HepG2 (cell line): Measurements from ENCODE around the gene RNPEPL1. TPM values are rescaled to one million over a fixed set of nuclear protein-coding genes. Genes with fewer than 3 reads are reported as not detected.
A peak's percentile ranks its signal among the peaks of the same experiment; 100 is the strongest.

Experiments used
- CAMTA2 ChIP-seq: sonication (generic); formaldehyde crosslinking; IDR thresholded peaks from 2 replicates; pipeline ENCODE4 v1.4.0; 2020; ENCODE audit warnings: mild to moderate bottlenecking, missing genetic modification reagents, borderline replicate concordance
- GATAD2A ChIP-seq: IDR thresholded peaks from 2 replicates; pipeline ENCODE4 v1.6.1; 2016
- NR2F1 ChIP-seq, 2 experiments: fragments of 450-650 bp in 1 of 2; formaldehyde crosslinking in 1 of 2; IDR thresholded peaks; 2 replicates each; pipeline versions ENCODE4 v1.5.0 to v1.6.1; 2016 to 2020; ENCODE audit warnings: mild to moderate bottlenecking in 1 of 2, missing compliant biosample characterization in 1 of 2, missing genetic modification reagents in 1 of 2, moderate library complexity in 1 of 2
- ZFX ChIP-seq: sonication (generic); formaldehyde crosslinking; IDR thresholded peaks from 2 replicates; pipeline ENCODE4 v1.4.0; 2020; ENCODE audit warnings: mild to moderate bottlenecking, low read depth, missing genetic modification reagents, moderate library complexity
- ZNF234 ChIP-seq: sonication (generic); formaldehyde crosslinking; conservative IDR thresholded peaks from 2 replicates; pipeline ENCODE4 v1.5.1; 2020; ENCODE audit warnings: mild to moderate bottlenecking, missing genetic modification reagents
- ZNF274 ChIP-seq: sonication (generic); formaldehyde crosslinking; IDR thresholded peaks from 2 replicates; pipeline ENCODE4 v1.5.1; 2020; ENCODE audit warnings: mild to moderate bottlenecking, missing genetic modification reagents
- ZNF350 ChIP-seq: sonication (generic); formaldehyde crosslinking; IDR thresholded peaks from 2 replicates; pipeline ENCODE4 v1.4.0; 2020; ENCODE audit warnings: mild to moderate bottlenecking, low read depth, missing genetic modification reagents, borderline replicate concordance
- ZNF383 ChIP-seq: sonication (generic); formaldehyde crosslinking; IDR thresholded peaks from 2 replicates; pipeline ENCODE4 v1.4.0; 2020; ENCODE audit warnings: missing genetic modification reagents, mild to moderate bottlenecking, borderline replicate concordance
- ZNF567 ChIP-seq: sonication (generic); formaldehyde crosslinking; IDR thresholded peaks from 2 replicates; pipeline ENCODE4 v1.8.1; 2023; ENCODE audit warnings: mild to moderate bottlenecking, missing genetic modification reagents, borderline replicate concordance
- ZNF619 ChIP-seq: sonication (generic); formaldehyde crosslinking; IDR thresholded peaks from 2 replicates; pipeline ENCODE4 v1.4.0; 2020; ENCODE audit warnings: mild to moderate bottlenecking, missing genetic modification reagents
- polyA plus RNA-seq, 8 experiments: library from polyadenylated mRNA; depleted of rRNA in 3 of 8; stranded (reverse) in 7 of 8; unstranded in 1 of 8; fragments of >200 nt; fragmentation: Illumina TruSeq in 4 of 8; extraction: Trizol in 4 of 8; gene quantifications; 2 replicates each; pipeline versions ENCODE4 v1.2.1 to v1.2.3, GENCODE V29; 2011 to 2016; ENCODE audit warnings: low read depth in 4 of 8, missing spikeins in 1 of 8, mixed read lengths in 1 of 8; ENCODE audit not compliant: insufficient read depth in 1 of 8
- total RNA-seq, 5 experiments: library from RNA; depleted of rRNA; stranded (reverse); fragments of >200 nt; fragmentation: Illumina TruSeq; extraction: Trizol; gene quantifications; 2 replicates each; pipeline ENCODE4 v1.2.3, GENCODE V29; 2016; ENCODE audit warnings: low read depth in 1 of 5
- TF ChIP-seq, protein P1 (sequence below): sonication (generic); formaldehyde crosslinking; IDR thresholded peaks from 2 replicates; pipeline ENCODE4 v1.4.0; 2020; ENCODE audit warnings: missing genetic modification reagents
- TF ChIP-seq, protein P2 (sequence below): sonication (generic); formaldehyde crosslinking; IDR thresholded peaks from 2 replicates; pipeline ENCODE4 v1.5.0; 2020; ENCODE audit warnings: missing genetic modification reagents, mild to moderate bottlenecking, borderline replicate concordance
- TF ChIP-seq, protein P3 (sequence below): sonication (generic); formaldehyde crosslinking; IDR thresholded peaks from 2 replicates; pipeline ENCODE4 v1.4.0; 2020; ENCODE audit warnings: mild to moderate bottlenecking, missing genetic modification reagents, borderline replicate concordance
- TF ChIP-seq, protein P4 (sequence below): IDR thresholded peaks from 2 replicates; pipeline ENCODE4 v1.6.1; 2016; ENCODE audit warnings: mild to moderate bottlenecking
- TF ChIP-seq, protein P5 (sequence below), 2 experiments: fragments of 450-650 bp in 1 of 2; sonication (generic) in 1 of 2; formaldehyde crosslinking; IDR thresholded peaks; 2 replicates each; pipeline versions ENCODE4 v1.5.0 to v1.8.0; 2020 to 2022; ENCODE audit warnings: mild to moderate bottlenecking in 1 of 2, missing genetic modification reagents in 1 of 2
- TF ChIP-seq, protein P6 (sequence below): sonication (generic); formaldehyde crosslinking; IDR thresholded peaks from 2 replicates; pipeline ENCODE4 v1.8.0; 2022; ENCODE audit warnings: mild to moderate bottlenecking, missing genetic modification reagents
- TF ChIP-seq, protein P7 (sequence below): sonication (generic); formaldehyde crosslinking; IDR thresholded peaks from 2 replicates; pipeline ENCODE4 v1.8.0; 2022; ENCODE audit warnings: missing genetic modification reagents, low read depth, mild to moderate bottlenecking, borderline replicate concordance

Gene RNPEPL1
- total and polyA plus RNA-seq, 2 of the 13 experiments (the other 11 are each of a cell fraction or from before 2014, with no cell fraction given), result 13.0 to 18.0 TPM

DNA sequence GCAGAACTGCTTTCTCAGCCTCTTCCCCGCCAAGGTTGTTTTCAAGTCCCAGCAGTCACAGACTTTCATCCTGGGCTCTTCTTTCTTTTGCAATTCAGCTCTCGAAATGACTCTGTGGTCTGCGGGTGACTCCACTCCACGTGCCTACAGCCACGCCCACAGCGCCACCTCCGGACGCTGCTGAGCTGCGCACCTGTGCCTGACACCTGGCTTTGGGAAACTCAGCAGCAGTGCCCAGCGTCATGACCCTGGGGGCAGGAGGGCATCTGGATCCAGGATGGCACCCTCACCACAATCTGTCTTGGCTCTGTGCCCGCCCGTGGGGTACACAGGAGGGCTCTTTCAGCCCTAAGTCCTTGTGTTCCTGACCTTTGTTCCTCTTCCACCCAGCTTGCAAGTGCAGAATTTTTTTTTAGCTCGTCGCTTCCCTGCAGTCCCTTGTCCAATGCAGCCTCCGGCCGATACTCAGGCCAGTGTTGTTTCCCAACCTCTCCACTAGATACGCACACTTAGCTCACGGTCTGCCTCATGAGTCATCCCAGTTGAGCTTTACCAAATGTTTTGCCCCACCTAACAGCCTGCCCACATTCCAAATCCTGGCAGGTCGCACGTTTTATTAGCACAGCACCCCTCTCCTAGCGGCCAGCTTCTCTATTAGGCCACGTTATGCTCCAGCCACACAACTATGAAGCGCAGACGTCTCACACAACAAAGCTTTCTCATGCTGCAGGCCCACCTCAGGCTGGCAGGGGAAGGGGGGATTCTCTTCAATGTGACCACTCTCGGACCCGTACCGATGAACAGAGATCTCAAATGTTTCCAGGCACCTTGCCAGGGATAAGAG lies 11.7 kb downstream of the RNPEPL1 start (continued):
- TF ChIP-seq, protein P1, sequence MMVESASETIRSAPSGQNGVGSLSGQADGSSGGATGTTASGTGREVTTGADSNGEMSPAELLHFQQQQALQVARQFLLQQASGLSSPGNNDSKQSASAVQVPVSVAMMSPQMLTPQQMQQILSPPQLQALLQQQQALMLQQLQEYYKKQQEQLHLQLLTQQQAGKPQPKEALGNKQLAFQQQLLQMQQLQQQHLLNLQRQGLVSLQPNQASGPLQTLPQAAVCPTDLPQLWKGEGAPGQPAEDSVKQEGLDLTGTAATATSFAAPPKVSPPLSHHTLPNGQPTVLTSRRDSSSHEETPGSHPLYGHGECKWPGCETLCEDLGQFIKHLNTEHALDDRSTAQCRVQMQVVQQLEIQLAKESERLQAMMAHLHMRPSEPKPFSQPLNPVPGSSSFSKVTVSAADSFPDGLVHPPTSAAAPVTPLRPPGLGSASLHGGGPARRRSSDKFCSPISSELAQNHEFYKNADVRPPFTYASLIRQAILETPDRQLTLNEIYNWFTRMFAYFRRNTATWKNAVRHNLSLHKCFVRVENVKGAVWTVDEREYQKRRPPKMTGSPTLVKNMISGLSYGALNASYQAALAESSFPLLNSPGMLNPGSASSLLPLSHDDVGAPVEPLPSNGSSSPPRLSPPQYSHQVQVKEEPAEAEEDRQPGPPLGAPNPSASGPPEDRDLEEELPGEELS (CRISPR knock-in tag), result peak; percentile 61
- TF ChIP-seq, protein P2, sequence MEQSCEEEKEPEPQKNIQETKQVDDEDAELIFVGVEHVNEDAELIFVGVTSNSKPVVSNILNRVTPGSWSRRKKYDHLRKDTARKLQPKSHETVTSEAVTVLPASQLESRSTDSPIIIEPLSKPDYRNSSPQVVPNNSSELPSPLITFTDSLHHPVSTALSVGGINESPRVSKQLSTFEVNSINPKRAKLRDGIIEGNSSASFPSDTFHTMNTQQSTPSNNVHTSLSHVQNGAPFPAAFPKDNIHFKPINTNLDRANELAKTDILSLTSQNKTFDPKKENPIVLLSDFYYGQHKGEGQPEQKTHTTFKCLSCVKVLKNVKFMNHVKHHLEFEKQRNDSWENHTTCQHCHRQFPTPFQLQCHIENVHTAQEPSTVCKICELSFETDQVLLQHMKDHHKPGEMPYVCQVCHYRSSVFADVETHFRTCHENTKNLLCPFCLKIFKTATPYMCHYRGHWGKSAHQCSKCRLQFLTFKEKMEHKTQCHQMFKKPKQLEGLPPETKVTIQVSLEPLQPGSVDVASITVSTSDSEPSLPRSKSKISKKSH, result peak; percentile 80; the same call in 1 of the 2 replicates
- TF ChIP-seq CAMTA2 (CRISPR knock-in tag) (no peak; the same call in 1 of the 2 replicates), ZNF383 (CRISPR knock-in tag) (no peak), NR2F1 (CRISPR knock-in tag; IDR thresholded peaks at IDR 0.05) (peak in 1 of 2 experiments; percentile 48; a peak in 2 of 4 replicates), ZFX (CRISPR knock-in tag) (peak; percentile 68; the same call in 1 of the 2 replicates), ZNF234 (CRISPR knock-in tag) (no peak), ZNF567 (CRISPR knock-in tag) (peak; percentile 70), ZNF619 (peak; percentile 55; the same call in 1 of the 2 replicates), ZNF274 (CRISPR knock-in tag) (peak; percentile 84; the same call in 1 of the 2 replicates), ZNF350 (CRISPR knock-in tag) (peak; percentile 51; the same call in 1 of the 2 replicates), GATAD2A (CRISPR knock-in tag) (peak; percentile 86)
- TF ChIP-seq, protein P3, sequence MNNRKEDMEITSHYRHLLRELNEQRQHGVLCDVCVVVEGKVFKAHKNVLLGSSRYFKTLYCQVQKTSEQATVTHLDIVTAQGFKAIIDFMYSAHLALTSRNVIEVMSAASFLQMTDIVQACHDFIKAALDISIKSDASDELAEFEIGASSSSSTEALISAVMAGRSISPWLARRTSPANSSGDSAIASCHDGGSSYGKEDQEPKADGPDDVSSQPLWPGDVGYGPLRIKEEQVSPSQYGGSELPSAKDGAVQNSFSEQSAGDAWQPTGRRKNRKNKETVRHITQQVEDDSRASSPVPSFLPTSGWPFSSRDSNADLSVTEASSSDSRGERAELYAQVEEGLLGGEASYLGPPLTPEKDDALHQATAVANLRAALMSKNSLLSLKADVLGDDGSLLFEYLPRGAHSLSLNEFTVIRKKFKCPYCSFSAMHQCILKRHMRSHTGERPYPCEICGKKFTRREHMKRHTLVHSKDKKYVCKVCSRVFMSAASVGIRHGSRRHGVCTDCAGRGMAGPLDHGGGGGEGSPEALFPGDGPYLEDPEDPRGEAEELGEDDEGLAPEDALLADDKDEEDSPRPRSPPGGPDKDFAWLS, result no peak
- TF ChIP-seq, protein P4, sequence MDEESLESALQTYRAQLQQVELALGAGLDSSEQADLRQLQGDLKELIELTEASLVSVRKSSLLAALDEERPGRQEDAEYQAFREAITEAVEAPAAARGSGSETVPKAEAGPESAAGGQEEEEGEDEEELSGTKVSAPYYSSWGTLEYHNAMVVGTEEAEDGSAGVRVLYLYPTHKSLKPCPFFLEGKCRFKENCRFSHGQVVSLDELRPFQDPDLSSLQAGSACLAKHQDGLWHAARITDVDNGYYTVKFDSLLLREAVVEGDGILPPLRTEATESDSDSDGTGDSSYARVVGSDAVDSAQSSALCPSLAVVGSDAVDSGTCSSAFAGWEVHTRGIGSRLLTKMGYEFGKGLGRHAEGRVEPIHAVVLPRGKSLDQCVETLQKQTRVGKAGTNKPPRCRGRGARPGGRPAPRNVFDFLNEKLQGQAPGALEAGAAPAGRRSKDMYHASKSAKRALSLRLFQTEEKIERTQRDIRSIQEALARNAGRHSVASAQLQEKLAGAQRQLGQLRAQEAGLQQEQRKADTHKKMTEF, result peak; percentile 86
- TF ChIP-seq, protein P5, sequence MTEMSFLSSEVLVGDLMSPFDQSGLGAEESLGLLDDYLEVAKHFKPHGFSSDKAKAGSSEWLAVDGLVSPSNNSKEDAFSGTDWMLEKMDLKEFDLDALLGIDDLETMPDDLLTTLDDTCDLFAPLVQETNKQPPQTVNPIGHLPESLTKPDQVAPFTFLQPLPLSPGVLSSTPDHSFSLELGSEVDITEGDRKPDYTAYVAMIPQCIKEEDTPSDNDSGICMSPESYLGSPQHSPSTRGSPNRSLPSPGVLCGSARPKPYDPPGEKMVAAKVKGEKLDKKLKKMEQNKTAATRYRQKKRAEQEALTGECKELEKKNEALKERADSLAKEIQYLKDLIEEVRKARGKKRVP (CRISPR knock-in tag; IDR thresholded peaks at IDR 0.05), result no peak; a peak in 1 of 4 replicates
- TF ChIP-seq, protein P6, sequence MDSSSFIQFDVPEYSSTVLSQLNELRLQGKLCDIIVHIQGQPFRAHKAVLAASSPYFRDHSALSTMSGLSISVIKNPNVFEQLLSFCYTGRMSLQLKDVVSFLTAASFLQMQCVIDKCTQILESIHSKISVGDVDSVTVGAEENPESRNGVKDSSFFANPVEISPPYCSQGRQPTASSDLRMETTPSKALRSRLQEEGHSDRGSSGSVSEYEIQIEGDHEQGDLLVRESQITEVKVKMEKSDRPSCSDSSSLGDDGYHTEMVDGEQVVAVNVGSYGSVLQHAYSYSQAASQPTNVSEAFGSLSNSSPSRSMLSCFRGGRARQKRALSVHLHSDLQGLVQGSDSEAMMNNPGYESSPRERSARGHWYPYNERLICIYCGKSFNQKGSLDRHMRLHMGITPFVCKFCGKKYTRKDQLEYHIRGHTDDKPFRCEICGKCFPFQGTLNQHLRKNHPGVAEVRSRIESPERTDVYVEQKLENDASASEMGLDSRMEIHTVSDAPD (CRISPR knock-in tag), result no peak
- TF ChIP-seq, protein P7, sequence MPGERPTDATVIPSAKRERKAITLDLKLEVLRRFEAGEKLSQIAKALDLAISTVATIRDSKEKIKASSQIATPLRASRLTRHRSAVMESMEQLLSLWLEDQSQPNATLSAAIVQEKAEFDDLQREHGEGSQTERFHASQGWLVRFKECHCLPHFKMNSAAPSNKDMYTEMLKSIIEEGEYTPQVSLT (CRISPR knock-in tag), result no peak; the same call in 1 of the 2 replicates
